ENCODE measurements around the gene CREBL2. TPM values are rescaled to one million over a fixed set of nuclear protein-coding genes. Genes with fewer than 3 reads are reported as not detected.
"Not testable (repeated sequence)": the region's sequence is repeated elsewhere in the genome, so short reads cannot be mapped to it uniquely, and the experiment has no call there.

Gene CREBL2
- total RNA-seq, 2 experiments from 2014 or later: 3.4 to 4.3 TPM

DNA sequence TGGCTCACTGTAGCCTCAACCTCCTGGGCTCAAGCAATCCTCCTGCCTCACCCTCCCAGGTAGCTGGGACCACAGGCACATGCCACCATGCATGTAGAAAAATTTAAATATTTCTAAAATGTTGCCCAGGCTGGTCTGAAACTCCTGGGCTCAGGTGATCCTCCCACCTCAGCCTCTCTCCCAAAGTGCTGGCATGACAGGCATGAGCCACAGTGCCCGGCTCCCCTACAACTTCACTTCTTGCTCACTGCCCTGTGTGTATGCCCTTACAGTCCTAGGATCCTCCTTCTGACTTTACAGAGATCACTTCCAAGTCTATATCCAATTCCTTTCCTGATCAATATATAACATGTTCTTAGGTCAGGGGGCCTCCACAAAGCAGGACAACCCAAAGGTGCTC lies 23.8 kb upstream of the CREBL2 start:
- ChIA-PET CTCF (ENCODE audit: unreplicated experiment) (interaction anchor here (0.5 kb wide), 1 partner anchor 225 kb away, joined by 3 read pairs; no protein-coding TSS in a partner anchor), POLR2A (interaction anchor here (0.6 to 1.0 kb wide), 4 partner anchors 12 to 152 kb away, joined by 3 to 6 read pairs (median 4); no protein-coding TSS in a partner anchor)
- H3K4me1 ChIP-seq (ENCODE audit: insufficient read depth, low read length, poor library complexity, severe bottlenecking): no peaks in the 10 kb centered on the region
- no peak for DNase-seq (ENCODE audit: low spot score)
- intact Hi-C loops (cut with micrococcal nuclease; ENCODE audit: unreplicated experiment): no loop called here
- no peaks in the 10 kb centered on the region for H4K20me1 ChIP-seq (ENCODE audit: insufficient read depth, low read length)
- H2AFZ ChIP-seq (ENCODE audit: low read length): no peak overlapping the region
- no peak overlapping the region for H3K4me3 ChIP-seq (ENCODE audit: low read depth, low read length, poor library complexity, severe bottlenecking)
- TF ChIP-seq CTCF (conservative IDR thresholded peaks at IDR 0.05; ENCODE audit: low read length) (no peak), EZH2phosphoT487 (IDR thresholded peaks at IDR 0.05; ENCODE audit: borderline replicate concordance, low read depth, low read length) (no peak)
- no peaks in the 10 kb centered on the region for H3K36me3 ChIP-seq (ENCODE audit: insufficient read depth, low read length)
- no TSS peak for BruUV-seq (replicated peaks)
- H3K4me2 ChIP-seq (ENCODE audit: low read length): no peak overlapping the region
- no peak overlapping the region for H3K27ac ChIP-seq (ENCODE audit: low read depth, low read length, poor library complexity, severe bottlenecking)
- H3K79me2 ChIP-seq (ENCODE audit: insufficient read depth, low read depth, low read length): no peaks in the 10 kb centered on the region
- H3K9me2 ChIP-seq (ENCODE audit: insufficient read depth, low read length): no peaks in the 10 kb centered on the region
- H3K9me3 ChIP-seq (ENCODE audit: low read length): no peaks in the 10 kb centered on the region

GRCh38 chr12:12588436-12588835 lies 23.2 kb upstream of the CREBL2 start:
- ChIA-PET POLR2A (interaction anchor here (0.6 to 0.7 kb wide), 2 partner anchors 13 to 151 kb away, joined by 5 to 6 read pairs; no protein-coding TSS in a partner anchor), CTCF (ENCODE audit: unreplicated experiment) (interaction anchor here (0.5 kb wide), 1 partner anchor 226 kb away, joined by 3 read pairs; no protein-coding TSS in a partner anchor)
- H2AFZ ChIP-seq (ENCODE audit: low read length); DNase-seq (ENCODE audit: low spot score); H3K36me3 ChIP-seq (ENCODE audit: insufficient read depth, low read length); H3K9me3 ChIP-seq (ENCODE audit: low read length); H3K4me1 ChIP-seq (ENCODE audit: insufficient read depth, low read length, poor library complexity, severe bottlenecking); H4K20me1 ChIP-seq (ENCODE audit: insufficient read depth, low read length); H3K79me2 ChIP-seq (ENCODE audit: insufficient read depth, low read depth, low read length); H3K4me3 ChIP-seq (ENCODE audit: low read depth, low read length, poor library complexity, severe bottlenecking); H3K27ac ChIP-seq (ENCODE audit: low read depth, low read length, poor library complexity, severe bottlenecking); H3K9me2 ChIP-seq (ENCODE audit: insufficient read depth, low read length); intact Hi-C loops (cut with micrococcal nuclease; ENCODE audit: unreplicated experiment); BruUV-seq (replicated peaks); H3K4me2 ChIP-seq (ENCODE audit: low read length): not testable (repeated sequence)

DNA sequence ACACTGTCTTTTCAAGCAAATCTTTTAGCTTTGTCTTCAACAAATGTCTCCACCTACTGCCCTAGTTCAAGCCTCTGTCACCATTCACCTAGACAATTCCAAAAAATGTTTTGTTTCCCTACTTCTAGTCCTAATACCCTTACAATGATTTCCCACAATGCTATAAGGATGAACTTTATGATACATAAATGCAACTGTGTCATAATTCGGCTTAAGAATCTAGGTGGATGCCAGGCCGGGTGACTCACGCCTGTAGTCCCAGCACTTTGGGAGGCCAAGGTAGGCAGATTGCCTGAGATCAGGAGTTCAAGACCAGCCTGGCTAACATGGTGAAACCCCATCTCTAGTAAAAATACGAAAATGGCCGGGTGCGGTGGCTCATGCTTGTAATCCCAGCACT lies 20.7 kb upstream of the CREBL2 start:
- no peaks in the 10 kb centered on the region for H3K9me2 ChIP-seq (ENCODE audit: insufficient read depth, low read length)
- POLR2A ChIA-PET: interaction anchor here (0.6 kb wide), 1 partner anchor 909 kb away, joined by 3 read pairs; no protein-coding TSS in a partner anchor
- intact Hi-C loops (cut with micrococcal nuclease; ENCODE audit: unreplicated experiment): no loop called here
- H3K4me1 ChIP-seq (ENCODE audit: insufficient read depth, low read length, poor library complexity, severe bottlenecking): no peaks in the 10 kb centered on the region
- TF ChIP-seq EZH2phosphoT487 (IDR thresholded peaks at IDR 0.05; ENCODE audit: borderline replicate concordance, low read depth, low read length): no peak
- no peak for TF ChIP-seq CTCF (conservative IDR thresholded peaks at IDR 0.05; ENCODE audit: low read length)
- CTCF ChIA-PET (ENCODE audit: unreplicated experiment): no interaction called here
- no peak for DNase-seq (ENCODE audit: low spot score)
- BruUV-seq (replicated peaks): no TSS peak
- H3K9me3 ChIP-seq (ENCODE audit: low read length): no peaks in the 10 kb centered on the region
- H3K4me2 ChIP-seq (ENCODE audit: low read length): no peak overlapping the region
- H3K36me3 ChIP-seq (ENCODE audit: insufficient read depth, low read length): no peaks in the 10 kb centered on the region
- H4K20me1 ChIP-seq (ENCODE audit: insufficient read depth, low read length): no peaks in the 10 kb centered on the region
- H3K27ac ChIP-seq (ENCODE audit: low read depth, low read length, poor library complexity, severe bottlenecking): no peak overlapping the region
- H3K4me3 ChIP-seq (ENCODE audit: low read depth, low read length, poor library complexity, severe bottlenecking): no peak overlapping the region
- no peak overlapping the region for H2AFZ ChIP-seq (ENCODE audit: low read length)
- H3K79me2 ChIP-seq (ENCODE audit: insufficient read depth, low read depth, low read length): no peaks in the 10 kb centered on the region

Data from OCI-LY7 (cell line).